GM18951 (cell line): Measurements from ENCODE around the gene CASP14.
"Not testable (repeated sequence)": the region's sequence is repeated elsewhere in the genome, so short reads cannot be mapped to it uniquely, and the experiment has no call there.

ENCODE experiments used
- POLR2A ChIP-seq: IDR thresholded peaks from 4 replicates; pipeline ENCODE4 v1.6.1; 2011; ENCODE audit warnings: mild to moderate bottlenecking; ENCODE audit not compliant: insufficient read length, insufficient read depth; ENCODE audit errors: extremely low read depth
- in situ Hi-C: fragments of 300-500 bp; cut with MboI; formaldehyde crosslinking; loops from one replicate; pipeline ENCODE4 v1.12.0; 2022; ENCODE audit warnings: low sequenced_read_pairs, mixed read lengths, inconsistent platforms; ENCODE audit not compliant: unreplicated experiment

Gene CASP14

GRCh38 chr19:15038294-15038693 lies 11.0 kb upstream of the CASP14 start:
- TF ChIP-seq POLR2A, result no peak
- in situ Hi-C loops, result no loop called here

- in situ Hi-C loops, result no loop called here
- no peak for TF ChIP-seq POLR2A
These were observed 7.3 kb upstream of the CASP14 start for GRCh38 chr19:15042003-15042402.

- in situ Hi-C loops, result no loop called here
- no peak for TF ChIP-seq POLR2A
These were observed 6.5 kb upstream of the CASP14 start for GRCh38 chr19:15042826-15043225.

- in situ Hi-C loops, result no loop called here
- TF ChIP-seq POLR2A, result no peak
These were observed 3.8 kb upstream of the CASP14 start for GRCh38 chr19:15045506-15045905.

GRCh38 chr19:15047680-15048079 lies 1.6 kb upstream of the CASP14 start:
- in situ Hi-C loops, result no loop called here
- no peak for TF ChIP-seq POLR2A

GRCh38 chr19:15048128-15048527 lies 1.2 kb upstream of the CASP14 start:
- in situ Hi-C loops, result no loop called here
- TF ChIP-seq POLR2A, result no peak

GRCh38 chr19:15050639-15051038 lies 1.4 kb downstream of the CASP14 start:
- TF ChIP-seq POLR2A, result no peak
- in situ Hi-C loops, result no loop called here

- TF ChIP-seq POLR2A, result no peak
- in situ Hi-C loops, result no loop called here
These were observed 12.8 kb downstream of the CASP14 start for GRCh38 chr19:15062036-15062435.

GRCh38 chr19:15070386-15070785 lies 21.1 kb downstream of the CASP14 start:
- in situ Hi-C loops, result not testable (repeated sequence)

GRCh38 chr19:15072930-15073647 lies 23.8 kb downstream of the CASP14 start:
- no peak for TF ChIP-seq POLR2A
- in situ Hi-C loops, result no loop called here

- in situ Hi-C loops, result no loop called here
These were observed 25.1 kb downstream of the CASP14 start for GRCh38 chr19:15074371-15074770.

GRCh38 chr19:15075806-15076205 lies 26.5 kb downstream of the CASP14 start:
- in situ Hi-C loops, result no loop called here
- no peak for TF ChIP-seq POLR2A

More at GRCh38 chr19:15074371-15074770, 25.1 kb downstream of the CASP14 start:
- no peak for TF ChIP-seq POLR2A

- in situ Hi-C loops, result not testable (repeated sequence)
These were observed 30.7 kb downstream of the CASP14 start for GRCh38 chr19:15080002-15080401.

- no peak for TF ChIP-seq POLR2A
- in situ Hi-C loops, result no loop called here
These were observed 32.6 kb downstream of the CASP14 start, which contains the start of gene OR1I1 for GRCh38 chr19:15081911-15082310. Gene OR1I1, plus strand, starts transcription at chr19:15082211. Its CDS starts 4,855 bp downstream, at chr19:15087066.

- in situ Hi-C loops, result no loop called here
These were observed 37.9 kb downstream of the CASP14 start for GRCh38 chr19:15087182-15087581.

More at GRCh38 chr19:15087182-15087581, 37.9 kb downstream of the CASP14 start:
- no peak for TF ChIP-seq POLR2A
